HT1080 (cell line): ENCODE results near the gene TEX36. TPM values are rescaled to one million over a fixed set of nuclear protein-coding genes. Genes with fewer than 3 reads are reported as not detected.
"Not testable (repeated sequence)": the region's sequence is repeated elsewhere in the genome, so short reads cannot be mapped to it uniquely, and the experiment has no call there.

Source experiments
- DNase-seq: peaks from one replicate; pipeline ENCODE4 v3.0.0-alpha.2; 2015; ENCODE audit warnings: low read depth
- polyA plus RNA-seq, 2 experiments: library from polyadenylated mRNA; depleted of rRNA; stranded (reverse); fragments of >200 nt; gene quantifications; 2 replicates each; pipeline ENCODE4 v1.2.3, GENCODE V29; 2015
- total RNA-seq: library from RNA; depleted of rRNA; stranded (reverse); fragments of >200 nt; shearing (Covaris generic); gene quantifications from 2 replicates; pipeline ENCODE4 v1.2.3, GENCODE V29; 2014; rRNA removed

TEX36 gene
- total RNA-seq = 0.27 TPM in 1 of 2 replicates, not detected in the other
- polyA plus RNA-seq (2015; cell fraction: cytosol; rRNA removed) = 0.09 and 0.22 TPM in 2 replicates
- not detected in 2 replicates for polyA plus RNA-seq (2015; cell fraction: nucleus; rRNA removed)

GRCh38 chr10:125683063-125683462 is at the start of gene TEX36:
Gene TEX36, minus strand, starts transcription at chr10:125683163. Its CDS starts 174 bp downstream, at chr10:125682989.
- DNase-seq = no peak

DNA sequence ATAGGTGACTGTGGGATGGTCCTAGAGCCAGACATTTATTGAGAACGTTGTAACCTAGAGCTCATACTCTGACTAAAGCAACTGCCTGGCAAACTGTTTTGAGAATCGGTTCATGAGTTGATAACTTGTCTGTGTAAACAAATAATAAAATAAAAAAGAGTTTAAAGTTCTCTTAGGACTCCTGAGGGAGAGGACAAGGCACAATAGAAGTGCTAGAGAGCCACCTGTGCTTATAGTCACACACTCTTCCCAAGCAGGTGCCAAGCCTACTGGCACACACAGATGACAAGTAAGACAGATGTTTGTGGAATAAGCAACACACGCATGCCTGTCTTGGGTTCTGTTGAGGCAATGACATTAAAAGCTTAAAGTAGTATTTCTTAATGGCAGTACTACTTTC is 44.5 kb upstream of the TEX36 start:
- DNase-seq = no peak

DNA sequence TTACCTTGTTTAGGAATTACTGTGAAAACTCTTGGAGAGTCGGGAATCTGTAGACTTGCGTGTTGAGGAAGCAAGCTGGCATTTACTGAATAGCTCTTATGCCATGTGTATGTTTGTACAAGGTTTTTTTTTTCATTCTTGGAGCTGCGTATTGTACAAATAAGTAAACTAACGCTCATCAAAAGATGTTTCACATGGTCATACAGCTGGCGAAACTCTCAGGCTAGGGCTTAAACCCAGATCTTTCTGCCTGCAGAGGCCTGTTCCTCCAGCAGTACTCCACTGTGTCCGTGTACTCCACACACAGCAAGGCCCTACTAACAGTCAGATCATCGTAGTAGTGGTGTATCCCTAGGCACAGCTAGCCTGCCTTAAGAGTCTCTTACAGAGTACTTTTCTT is 44.0 kb upstream of the TEX36 start:
- no peak for DNase-seq

DNA sequence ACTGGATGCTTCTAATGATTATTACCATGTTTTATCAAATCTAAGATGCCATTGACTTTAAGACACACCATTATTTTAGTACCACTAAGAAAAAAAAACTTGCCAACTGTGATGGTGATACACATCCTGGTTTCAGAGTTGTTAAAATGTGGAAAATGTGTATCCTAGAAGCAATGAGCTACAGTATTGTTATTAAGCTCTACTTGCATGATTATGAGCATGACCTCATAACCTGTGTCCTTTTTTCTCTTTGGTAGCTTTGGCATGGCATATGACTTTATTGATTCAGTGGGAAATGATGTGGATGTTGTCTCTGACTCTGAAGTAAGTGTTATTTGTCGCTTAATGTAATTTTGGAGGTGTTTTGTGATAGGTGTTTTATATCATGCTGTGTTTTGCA is 39.8 kb upstream of the TEX36 start:
- no peak for DNase-seq

- DNase-seq = no peak
Observed at GRCh38 chr10:125721035-125721434, 38.1 kb upstream of the TEX36 start.

GRCh38 chr10:125720002-125720382 is 37.0 kb upstream of the TEX36 start:
- DNase-seq = no peak

DNA sequence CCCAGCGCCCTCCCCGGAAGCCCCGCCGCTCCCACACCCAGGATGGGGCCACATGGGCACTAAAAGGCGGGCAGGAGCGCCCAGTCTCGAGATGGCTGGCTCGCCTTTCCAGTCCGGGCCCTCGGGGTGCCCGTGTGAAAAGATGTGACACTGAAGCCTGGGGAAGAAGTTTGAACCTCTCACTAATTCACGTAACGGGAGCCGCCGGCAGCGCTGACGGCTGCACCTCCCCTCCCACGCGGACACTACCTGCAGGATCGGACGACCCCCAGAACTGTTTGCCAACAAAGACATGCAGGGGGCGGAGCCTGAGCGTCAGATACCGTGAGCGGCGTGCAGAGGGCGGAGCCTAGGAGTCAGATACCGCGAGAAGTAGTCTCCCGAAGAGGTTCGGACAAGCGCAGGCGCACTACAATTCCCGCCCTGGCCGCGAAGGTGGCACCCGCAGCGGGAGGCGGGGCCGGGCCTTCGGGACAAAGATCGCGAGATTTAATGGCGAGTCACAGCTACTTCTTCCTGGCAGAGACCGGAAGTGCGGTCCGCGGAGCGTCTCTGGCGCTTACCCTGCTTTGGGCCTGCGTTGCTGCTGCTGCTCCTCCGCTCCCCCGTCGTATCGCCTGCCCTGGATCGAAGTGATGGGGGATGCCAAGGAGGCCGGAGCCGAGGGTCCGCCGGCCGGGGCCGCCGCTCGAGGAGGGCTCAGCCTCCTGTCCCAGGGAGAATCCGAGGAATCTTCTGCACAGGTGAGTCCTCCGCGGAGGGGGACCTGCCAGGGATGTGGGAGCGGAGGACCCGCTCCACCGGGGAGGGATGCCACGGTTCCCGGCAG is 36.4 kb upstream of the TEX36 start, which contains the start of gene EDRF1:
TSS of gene EDRF1 (plus strand) at position 537 of the 829 bp plus-strand sequence. CDS start at position 636, 99 bp downstream.
- DNase-seq = peak; percentile 98

DNA sequence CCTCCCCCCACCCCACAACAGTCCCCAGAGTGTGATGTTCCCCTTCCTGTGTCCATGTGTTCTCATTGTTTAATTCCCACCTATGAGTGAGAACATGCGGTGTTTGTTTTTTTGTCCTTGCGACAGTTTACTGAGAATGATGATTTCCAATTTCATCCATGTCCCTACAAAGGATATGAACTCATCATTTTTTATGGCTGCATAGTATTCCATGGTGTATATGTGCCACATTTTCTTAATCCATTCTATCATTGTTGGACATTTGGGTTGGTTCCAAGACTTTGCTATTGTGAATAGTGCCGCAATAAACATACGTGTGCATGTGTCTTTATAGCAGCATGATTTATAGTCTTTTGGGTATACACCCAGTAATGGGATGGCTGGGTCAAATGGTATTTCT is 31.8 kb upstream of the TEX36 start:
- not testable (repeated sequence) for DNase-seq

DNA sequence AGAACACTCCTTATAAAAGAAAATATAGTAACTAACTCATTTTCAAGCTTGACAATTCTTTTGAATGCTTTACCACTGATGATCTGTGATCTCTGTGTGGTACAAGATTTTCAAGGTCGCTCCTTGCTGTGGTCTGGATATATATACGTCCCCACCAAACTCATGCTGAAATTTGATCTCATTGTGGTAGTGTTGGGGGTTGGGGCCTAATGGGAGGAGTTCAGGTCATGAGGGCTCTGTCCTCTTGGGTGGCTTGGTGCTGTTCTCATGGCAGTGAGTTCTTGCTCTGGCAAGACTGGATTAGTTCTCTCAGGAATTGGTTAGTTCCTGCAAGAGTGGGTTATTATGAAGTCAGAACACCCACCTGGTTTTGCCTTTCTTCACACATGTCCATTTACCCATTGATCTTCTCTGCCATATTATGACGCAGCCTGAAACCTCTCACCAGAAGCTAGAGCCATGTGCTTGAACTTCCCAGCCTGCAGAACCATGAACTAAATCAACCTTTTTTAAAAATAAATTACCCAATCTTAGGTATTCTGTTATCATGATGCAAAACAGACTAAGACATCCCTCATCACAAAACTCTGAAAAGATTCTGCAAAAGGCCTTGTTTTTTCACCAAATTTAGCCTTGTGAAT is 28.3 kb upstream of the TEX36 start:
- peak; percentile 10 for DNase-seq

GRCh38 chr10:125709553-125710474 is 26.9 kb upstream of the TEX36 start:
- no peak for DNase-seq

DNA sequence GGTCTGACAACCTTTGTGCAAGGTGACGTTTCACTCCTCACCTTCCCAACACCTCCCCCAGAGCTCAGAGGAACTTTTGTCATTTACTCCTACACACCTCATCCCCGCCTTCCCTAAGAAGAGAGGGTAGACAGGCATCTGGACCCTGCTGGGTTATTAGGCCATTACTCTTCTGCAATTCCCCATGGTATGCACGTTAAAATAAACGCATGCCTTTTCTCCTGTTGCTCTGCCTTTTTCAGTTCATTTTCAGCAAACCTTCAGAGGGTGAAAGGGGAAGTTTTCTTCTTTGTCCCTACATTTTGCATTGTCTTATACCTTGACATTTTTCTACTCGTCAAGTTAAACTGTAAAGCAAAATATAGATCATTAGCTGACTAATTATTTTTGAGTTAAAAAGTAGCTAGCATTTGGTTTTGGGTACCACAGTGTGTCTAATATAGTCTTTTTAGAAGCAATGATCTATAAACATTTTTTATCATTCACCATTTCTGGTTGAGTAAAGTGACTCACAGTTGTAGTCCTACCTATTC is 26.1 kb upstream of the TEX36 start:
- no peak for DNase-seq

DNA sequence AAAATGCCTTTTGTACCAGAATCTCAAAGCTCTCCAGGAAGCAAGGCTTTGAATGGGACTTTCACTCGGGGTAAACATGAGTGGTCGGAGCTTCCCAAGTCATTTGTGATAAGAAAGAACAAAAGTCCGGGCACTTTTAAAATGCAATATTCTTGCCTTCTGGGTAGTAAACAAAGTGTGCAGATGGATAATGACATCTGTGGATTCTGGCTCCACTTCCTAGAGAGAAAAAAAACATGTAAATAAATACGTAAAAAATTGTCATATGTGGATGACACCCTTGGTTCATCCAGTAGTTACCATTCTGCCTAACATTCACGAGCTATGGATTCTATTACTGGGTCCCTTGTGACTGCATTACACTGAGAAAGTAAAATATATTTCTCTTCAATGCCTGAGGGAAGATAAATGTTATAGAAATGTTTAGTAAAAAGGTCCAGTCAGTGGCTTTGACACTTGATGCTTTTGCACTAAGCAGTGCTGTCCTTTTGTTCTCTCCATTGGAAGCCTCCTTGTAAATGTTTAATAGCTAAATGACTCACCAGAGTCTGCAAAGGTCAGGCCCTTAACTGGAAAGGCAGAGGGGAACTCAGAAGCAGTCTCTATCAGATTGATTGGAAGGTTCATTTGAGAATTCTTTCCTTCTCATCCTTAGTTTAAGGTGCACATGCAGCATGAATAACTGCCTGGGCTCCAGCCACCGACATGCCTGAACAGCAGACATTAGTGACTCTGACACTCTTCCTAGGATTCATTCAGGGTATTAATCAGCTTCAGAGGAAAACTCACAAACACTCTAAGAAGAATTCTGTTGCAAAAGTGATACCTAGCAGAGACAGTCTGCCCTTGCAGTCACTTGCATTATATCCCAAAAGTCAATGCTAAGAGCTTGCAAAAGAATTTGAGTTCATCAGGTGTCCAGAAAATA is 24.8 kb upstream of the TEX36 start:
- peak; percentile 42 for DNase-seq

- no peak for DNase-seq
Observed at GRCh38 chr10:125700355-125700911, 17.5 kb upstream of the TEX36 start.

- DNase-seq = no peak
Observed at GRCh38 chr10:125699562-125700143, 16.7 kb upstream of the TEX36 start.

DNA sequence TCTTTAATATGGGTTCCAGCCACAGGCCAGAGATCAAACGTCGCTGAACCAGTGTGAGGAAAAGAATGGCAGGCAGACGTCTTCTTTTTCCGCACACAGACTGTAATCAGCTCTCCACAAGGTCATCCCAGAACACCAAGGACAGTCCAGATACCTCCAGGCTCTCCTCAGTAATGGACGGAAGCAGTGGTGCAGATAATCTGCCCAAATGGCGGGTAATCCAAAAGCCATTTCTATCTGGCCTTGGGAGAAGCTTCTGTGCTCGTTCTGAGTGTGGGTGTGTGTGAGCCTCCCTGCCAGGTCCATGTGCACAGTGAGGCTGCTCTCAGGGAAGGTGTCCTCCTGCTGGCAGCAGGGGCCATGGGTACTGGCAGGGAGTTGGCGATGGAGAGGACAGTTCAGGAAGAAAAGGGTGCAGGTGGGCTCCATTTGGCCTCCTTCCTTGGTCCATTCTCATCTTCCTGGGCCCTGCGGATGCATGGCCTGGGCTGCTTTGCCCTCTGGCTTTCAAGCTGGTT is 15.6 kb upstream of the TEX36 start:
- DNase-seq = peak; percentile 7

DNA sequence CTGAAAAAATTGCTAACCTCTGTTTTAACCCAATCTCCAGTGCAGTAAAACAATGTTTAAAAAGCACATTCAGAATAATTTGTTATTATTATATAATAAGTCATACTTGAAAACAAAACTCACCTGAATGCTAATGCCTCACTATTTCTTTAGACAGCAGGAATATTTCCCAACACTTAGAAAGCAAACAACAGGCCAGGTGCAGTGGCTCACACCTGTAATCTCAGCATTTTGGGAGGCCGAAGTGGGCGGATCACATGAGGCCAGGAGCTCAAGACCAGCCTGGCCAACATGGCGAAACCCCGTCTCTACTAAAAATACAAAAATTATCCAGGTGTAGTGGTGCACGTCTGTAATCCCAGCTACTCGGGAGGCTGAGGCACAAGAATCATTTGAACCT is 13.9 kb upstream of the TEX36 start:
- not testable (repeated sequence) for DNase-seq

GRCh38 chr10:125694883-125695282 is 11.9 kb upstream of the TEX36 start:
- DNase-seq = peak; percentile 46

DNA sequence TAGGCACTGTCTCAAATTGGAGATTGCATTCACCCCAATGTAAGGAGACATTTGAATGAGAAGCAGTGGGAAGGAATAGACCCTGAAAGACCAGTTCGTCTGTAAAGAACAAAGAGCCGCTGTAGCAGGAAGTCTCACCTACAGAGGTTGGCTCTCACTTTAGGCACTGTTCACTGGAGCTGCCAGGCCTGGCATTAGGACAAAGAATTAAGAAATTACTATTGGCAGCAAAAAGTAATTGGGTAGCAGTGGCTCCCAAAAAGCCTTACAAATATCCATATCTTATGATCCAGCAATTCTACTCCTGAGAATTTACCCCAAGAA is 10.5 kb upstream of the TEX36 start:
- no peak for DNase-seq
